Stimulated activated CD8-positive, alpha-beta memory T cell treated with anti-CD3 and anti-CD28 coated beads, Interleukin-7, amount 100 ng/mL, for 24 hours (primary cell): Measurements from ENCODE around the gene MALL.
"Not testable (repeated sequence)": the region's sequence is repeated elsewhere in the genome, so short reads cannot be mapped to it uniquely, and the experiment has no call there.

Source experiments
- DNase-seq: peaks from one replicate; pipeline ENCODE4 v3.0.0-alpha.2; 2020; ENCODE audit warnings: low read depth

The MALL gene

GRCh38 chr2:110097506-110098220 is 18.0 kb downstream of the MALL start:
- no peak for DNase-seq

- DNase-seq: no peak
Measured at GRCh38 chr2:110095994-110096633, 19.5 kb downstream of the MALL start.

DNA sequence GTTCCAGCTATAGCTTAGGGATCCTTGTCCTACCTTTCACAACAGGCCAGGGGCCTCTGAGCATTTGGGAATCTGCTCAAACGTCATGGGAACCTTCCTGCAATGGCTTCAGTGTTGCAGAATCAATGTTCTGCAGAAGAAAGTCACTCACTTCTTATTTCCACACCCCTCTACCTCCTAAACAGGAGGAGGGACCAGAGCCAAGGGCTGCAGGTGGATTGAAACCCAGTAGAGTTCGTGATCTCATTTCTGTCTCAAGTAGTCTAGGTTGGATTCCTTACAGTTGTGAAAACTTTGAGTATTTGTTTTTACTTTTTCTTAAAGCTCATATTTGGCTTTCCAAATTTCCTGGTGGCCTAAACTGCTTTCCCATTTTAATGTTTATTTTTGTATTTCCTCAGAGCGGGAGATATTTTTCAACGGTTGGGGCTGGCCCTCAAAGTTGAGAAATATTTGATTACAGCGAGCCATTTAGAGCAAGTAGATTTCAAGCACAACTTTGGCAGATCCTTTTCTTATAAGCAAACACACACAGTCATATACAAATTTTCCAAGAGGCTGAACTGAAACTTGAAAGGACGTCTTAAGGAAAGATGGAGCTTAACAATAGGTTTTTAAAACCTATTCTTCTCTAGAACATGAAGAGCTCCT is 20.6 kb downstream of the MALL start:
- DNase-seq: not testable (repeated sequence)

DNA sequence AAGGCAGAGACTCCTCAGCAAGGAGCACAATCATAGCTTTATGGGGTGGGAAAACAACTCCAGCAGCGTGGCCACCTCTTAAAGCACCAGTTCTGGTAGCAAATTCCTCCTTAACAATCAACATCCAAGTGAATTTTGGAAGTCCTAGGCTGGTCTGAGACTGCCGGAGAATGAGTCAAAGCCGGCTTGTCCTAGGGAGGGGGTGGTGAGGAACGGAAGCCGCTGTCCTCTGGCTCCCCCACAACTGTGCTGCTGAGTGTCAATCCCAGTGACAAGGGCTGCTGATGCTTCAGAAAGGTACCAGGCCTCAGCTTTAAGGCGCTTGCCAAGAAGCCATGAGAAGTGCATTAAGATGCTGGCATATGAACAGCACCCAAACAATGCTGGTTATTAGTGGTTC is 21.7 kb downstream of the MALL start:
- not testable (repeated sequence) for DNase-seq

GRCh38 chr2:110090164-110090563 is 25.5 kb downstream of the MALL start:
- DNase-seq: not testable (repeated sequence)

GRCh38 chr2:110083757-110084156 is 31.9 kb downstream of the MALL start:
- not testable (repeated sequence) for DNase-seq

GRCh38 chr2:110083162-110083561 is 32.5 kb downstream of the MALL start:
- DNase-seq: not testable (repeated sequence)

GRCh38 chr2:110078104-110078503 is 37.5 kb downstream of the MALL start:
- not testable (repeated sequence) for DNase-seq

DNA sequence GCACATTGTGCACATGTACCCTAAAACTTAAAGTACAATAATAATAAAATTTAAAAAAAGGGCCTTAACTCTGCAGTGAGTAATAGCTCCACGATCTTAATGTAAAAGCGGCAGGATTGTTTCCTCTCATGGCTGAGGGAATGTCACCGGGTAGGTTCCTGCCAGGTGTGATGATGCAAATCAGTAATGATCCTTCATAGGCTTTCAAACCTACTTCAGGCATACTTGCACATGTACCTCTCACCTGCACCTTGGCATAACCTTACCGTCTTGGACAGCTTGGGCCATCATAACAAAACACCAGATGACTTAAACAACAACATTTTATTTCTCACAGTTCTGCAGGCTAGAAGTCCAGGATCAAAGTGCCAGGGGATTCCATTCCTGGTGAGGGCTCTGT is 39.7 kb downstream of the MALL start:
- not testable (repeated sequence) for DNase-seq

DNA sequence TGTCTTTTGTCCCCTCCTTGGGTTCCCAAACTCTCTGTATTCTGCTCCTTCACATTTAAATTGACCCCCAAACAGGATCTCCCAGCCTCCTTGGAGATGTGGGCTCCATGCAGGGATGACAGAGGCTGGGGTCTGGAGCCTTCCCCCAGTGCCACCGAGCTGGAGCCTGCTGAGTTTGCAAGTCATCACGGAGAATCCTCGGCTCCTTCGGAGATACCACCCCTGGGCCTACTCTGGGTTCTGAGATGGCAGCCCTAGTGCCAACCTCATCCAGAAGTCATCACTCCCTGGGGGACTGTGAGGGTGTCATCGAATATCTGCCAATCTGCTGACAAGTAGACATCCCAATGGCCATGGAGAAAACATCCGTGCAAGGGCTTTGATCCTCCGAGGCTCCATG is 45.8 kb downstream of the MALL start:
- DNase-seq: not testable (repeated sequence)

DNA sequence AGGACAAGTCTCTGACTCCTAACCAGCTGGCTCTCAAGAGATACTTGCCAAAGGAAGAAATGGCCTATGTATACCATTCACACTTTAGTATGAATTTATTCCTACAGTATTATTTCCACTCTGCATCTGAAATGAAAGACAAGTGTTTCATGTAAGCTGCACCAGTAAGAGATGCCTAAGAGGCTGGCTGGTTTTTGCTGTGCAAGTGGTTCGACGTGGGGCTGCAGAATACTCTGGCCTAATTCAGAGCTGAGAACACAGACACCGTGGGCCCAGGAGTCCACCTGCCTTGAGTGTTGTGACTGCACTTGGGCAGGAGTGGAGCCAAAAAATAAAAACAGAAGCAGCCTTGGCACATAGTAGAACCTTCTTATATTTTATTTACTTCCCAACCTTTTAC is 47.5 kb downstream of the MALL start:
- not testable (repeated sequence) for DNase-seq

DNA sequence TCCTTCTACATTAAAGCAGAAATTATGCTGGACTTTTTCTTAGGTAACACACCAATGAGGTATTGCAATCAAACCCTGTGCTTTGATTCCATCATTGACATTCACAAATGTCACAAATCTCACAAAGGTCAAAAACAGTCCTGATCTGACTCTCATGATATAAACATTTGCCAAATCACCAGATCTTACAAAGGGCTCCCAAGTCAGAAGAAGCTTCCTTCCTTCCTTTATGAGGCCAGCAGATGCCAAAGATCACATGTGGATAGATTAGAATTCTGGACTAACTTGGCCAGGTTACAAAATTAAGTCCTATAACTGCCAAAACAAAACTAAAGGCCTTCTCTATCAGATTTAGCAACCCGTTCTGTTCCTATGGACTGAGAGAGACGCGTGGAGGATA is 53.3 kb downstream of the MALL start:
- not testable (repeated sequence) for DNase-seq

- DNase-seq: not testable (repeated sequence)
Measured at GRCh38 chr2:110060550-110060949, 55.1 kb downstream of the MALL start.

- DNase-seq: not testable (repeated sequence)
Measured at GRCh38 chr2:110059694-110060358, 55.8 kb downstream of the MALL start.

DNA sequence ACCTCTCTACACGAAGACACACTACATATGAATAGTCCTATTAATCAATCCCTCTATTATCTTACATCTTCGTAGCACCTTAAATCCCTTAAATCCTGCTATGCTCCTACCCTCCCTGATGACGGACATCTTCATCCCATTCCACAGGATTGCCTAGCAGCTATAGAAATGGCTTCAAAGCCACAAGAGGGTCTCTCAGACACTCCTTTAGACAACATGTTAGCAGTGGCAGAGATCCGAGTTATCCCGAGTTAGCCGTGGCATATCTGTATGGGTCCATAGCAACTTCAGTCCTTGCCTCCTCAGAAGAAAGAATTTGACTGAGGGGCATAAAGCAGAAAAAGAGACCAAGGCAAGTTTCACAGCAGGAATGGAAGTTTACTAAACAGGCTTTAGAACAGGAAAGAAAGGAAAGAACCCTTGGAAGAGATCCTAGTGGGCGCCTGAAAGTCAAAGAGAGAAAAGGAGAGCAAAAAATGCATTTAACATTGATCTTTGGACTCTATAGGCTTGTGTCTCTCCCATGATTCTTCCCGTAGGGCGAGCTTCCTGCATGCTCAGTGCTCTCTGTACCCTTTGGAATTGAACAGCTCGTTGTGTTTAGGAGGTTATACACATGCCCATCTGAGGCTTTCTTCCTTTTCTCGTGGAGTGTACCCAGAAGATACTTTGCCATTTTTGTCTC is 56.5 kb downstream of the MALL start:
- not testable (repeated sequence) for DNase-seq

GRCh38 chr2:110058034-110058433 is 57.6 kb downstream of the MALL start:
- DNase-seq: not testable (repeated sequence)

GRCh38 chr2:110055819-110056408 is 59.7 kb downstream of the MALL start:
- DNase-seq: not testable (repeated sequence)

DNA sequence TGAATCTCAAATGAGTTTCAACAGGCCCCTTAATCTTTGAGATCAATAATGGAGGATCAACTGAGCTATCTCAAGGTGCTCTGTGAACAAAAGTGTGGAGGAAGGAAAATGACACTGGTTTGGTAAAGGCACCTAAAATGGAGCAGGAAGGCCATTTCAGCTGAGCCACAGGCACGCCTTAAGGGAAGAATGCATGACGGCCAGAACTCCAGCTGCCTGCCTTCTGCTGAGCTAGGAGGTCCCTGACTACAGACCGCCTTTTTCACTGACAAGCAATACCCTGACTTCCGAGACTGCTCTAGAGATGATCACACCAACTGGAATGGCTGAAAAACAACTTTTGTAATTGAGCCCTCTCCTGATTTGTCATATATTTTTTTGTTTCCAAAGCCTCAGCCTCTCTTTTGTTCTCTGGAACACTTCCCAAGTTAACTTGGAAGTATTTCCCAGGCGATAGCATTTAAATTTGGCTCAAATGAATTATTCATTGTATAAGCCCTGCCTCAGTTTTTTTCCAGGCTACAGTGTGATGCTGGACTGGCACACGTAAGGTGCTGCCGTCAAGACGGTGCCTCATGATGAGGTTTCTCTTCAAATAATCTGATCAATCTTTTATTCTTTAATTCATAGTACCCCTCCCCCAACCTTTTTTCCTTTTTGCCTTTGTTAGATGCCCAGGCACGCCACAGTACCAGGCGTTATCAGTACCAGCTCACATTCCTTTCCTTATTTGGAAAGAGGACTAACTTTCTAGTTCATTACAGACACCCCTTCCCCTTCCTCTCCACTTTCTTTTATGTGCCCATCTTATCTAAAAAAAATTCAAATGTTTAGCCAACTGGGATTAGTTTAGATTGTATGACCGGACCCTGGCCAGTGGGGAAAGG is 60.9 kb downstream of the MALL start:
- not testable (repeated sequence) for DNase-seq

DNA sequence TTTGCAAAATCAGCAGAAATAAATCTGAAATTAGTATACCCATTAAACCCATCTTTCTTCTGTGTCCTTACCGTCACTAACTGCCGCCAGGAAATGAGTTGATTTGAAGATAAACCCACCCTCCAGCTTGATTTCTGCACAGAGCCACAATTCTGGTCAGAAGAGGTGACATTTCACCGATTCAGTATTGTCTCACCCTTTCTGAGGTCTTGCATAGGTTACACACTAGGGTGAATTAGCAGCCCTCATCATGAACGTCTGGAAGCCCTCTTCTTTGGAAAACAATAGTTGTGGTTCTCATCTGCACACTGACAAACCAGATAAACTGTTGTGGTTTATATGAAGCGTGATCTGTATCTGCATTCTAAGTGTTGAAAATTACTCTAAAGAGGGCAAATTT is 61.9 kb downstream of the MALL start:
- DNase-seq: not testable (repeated sequence)

DNA sequence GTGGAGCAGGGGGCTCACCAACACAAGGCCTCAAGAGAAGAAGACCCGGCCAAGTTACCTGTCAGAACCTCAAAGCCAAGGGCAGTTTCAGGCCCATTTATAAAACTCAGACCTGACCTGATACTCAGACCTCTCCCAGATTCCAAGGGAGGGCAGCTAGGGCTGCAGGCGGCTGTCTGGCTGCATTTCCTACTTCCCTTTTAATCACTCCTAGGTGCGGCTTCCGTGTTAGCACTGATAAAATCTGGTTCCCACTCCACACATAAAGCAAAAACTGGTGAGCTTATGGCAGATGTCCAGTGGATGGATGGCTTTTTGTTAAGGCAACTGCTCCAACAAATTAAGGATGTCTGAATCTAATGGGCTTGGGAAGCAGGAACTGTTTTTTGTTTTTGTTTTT is 63.5 kb downstream of the MALL start:
- not testable (repeated sequence) for DNase-seq
